ENCODE data around the gene CYB561A3. TPM values are rescaled to one million over a fixed set of nuclear protein-coding genes. Genes with fewer than 3 reads are reported as not detected.

CYB561A3 gene
- total RNA-seq, 1 experiment from 2014 or later: 34.9 TPM

DNA sequence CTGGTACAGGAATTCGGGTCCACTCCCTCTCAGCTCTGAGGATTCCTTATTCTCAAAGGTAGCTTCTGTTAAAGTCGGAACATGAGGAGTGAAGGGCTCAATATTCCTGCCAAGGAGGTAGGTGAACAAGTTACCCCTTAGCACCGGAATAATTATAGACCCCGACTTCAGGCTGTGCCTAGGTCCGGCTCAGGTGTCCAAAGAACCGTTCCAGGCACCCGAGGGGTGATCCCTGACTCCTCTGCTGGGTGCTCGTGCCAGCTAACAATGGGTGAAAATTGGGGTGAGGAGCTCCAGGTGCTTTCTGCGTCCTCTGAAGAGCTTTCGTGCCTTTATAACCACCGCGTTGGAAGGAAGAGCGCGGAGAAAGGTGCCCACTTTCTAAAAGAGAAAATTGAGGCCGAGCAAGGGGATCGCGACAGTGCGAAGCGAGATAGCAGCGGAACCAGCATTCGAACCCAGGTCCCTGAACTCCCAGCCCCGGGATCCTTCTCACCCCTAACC is 393 bp downstream of the CYB561A3 start:
- H3K4me1 ChIP-seq: 0 out of 2 replicates have a peak, but pooled peaks cover 3% of the 10 kb centered on the region
- DNase-seq: no peak
- peak overlapping the region; percentile 72 for H3K4me3 ChIP-seq (ENCODE audit: low read depth, low read length)
- H3K4me1 Mint-ChIP-seq (ENCODE audit: low read depth, unreplicated experiment): no peaks in the 10 kb centered on the region
- no peaks in the 10 kb centered on the region for H3K27me3 ChIP-seq (replicated peaks; ENCODE audit: control insufficient read depth, insufficient read depth, low read length)
- H3K4me3 Mint-ChIP-seq (ENCODE audit: unreplicated experiment): peak overlapping the region; percentile 87
- no peaks in the 10 kb centered on the region for H3K27me3 Mint-ChIP-seq (ENCODE audit: insufficient read depth, unreplicated experiment)
- H3K36me3 Mint-ChIP-seq (ENCODE audit: insufficient read depth, unreplicated experiment): peaks cover 45% of the 10 kb centered on the region
- peaks cover 3% of the 10 kb centered on the region; the same call in 1 of the 2 replicates for H3K36me3 ChIP-seq (ENCODE audit: control insufficient read depth, insufficient read depth, low read length)
- TSS peak; percentile 56 for BruUV-seq (replicated peaks)
- intact Hi-C loops (cut with micrococcal nuclease; ENCODE audit: unreplicated experiment): no loop called here
- CTCF ChIA-PET: interaction anchor here (0.5 to 5.2 kb wide), 7 partner anchors 20 to 68 kb away, joined by 3 to 41 read pairs (median 6); partner anchors contain the start of genes CPSF7, SDHAF2 and TMEM216
- POLR2A ChIA-PET: interaction anchor here (0.6 to 2.7 kb wide), 15 partner anchors 8 to 109 kb away, joined by 3 to 22 read pairs (median 7); partner anchors contain the start of genes CPSF7, DDB1, SDHAF2 and TKFC
- H3K27ac Mint-ChIP-seq (ENCODE audit: unreplicated experiment): peak overlapping the region; percentile 93
- no peaks in the 10 kb centered on the region for H3K9me3 ChIP-seq
- no peaks in the 10 kb centered on the region for H3K9me3 Mint-ChIP-seq (ENCODE audit: unreplicated experiment)
- TF ChIP-seq, protein P1, sequence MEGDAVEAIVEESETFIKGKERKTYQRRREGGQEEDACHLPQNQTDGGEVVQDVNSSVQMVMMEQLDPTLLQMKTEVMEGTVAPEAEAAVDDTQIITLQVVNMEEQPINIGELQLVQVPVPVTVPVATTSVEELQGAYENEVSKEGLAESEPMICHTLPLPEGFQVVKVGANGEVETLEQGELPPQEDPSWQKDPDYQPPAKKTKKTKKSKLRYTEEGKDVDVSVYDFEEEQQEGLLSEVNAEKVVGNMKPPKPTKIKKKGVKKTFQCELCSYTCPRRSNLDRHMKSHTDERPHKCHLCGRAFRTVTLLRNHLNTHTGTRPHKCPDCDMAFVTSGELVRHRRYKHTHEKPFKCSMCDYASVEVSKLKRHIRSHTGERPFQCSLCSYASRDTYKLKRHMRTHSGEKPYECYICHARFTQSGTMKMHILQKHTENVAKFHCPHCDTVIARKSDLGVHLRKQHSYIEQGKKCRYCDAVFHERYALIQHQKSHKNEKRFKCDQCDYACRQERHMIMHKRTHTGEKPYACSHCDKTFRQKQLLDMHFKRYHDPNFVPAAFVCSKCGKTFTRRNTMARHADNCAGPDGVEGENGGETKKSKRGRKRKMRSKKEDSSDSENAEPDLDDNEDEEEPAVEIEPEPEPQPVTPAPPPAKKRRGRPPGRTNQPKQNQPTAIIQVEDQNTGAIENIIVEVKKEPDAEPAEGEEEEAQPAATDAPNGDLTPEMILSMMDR (IDR thresholded peaks at IDR 0.05; ENCODE audit: insufficient read depth in 1 of 2, low read depth in 1 of 2, low read length in 1 of 2, severe bottlenecking in 1 of 2, unreplicated experiment in 1 of 2): no peak

DNA sequence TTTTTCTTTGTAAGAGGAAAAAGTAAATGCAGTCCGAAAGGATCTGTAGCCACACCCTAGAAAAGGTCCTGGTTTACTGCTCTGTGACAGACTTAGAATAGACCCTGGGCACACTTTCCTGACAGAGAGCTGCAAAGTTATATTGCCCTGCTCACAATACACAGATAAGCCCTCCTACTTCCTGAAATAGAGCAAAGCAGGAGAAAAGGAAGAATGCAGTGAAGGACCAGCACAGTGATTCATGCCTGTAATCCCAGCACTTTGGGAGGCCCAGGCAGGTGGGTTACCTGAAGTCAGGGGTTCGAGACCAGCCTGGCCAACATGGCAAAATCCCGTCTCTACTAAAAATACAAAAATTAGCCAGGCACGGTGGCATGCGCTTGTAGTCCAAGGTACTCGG is 2.2 kb downstream of the CYB561A3 start:
- no peak for DNase-seq
- POLR2A ChIA-PET: no interaction called here
- CTCF ChIA-PET: interaction anchor here (0.8 to 1.0 kb wide), 2 partner anchors 23 to 26 kb away, joined by 3 read pairs; no protein-coding TSS in a partner anchor
- Mint-ChIP-seq H3K4me3 (ENCODE audit: unreplicated experiment) (peak overlapping the region; percentile 48), H3K4me1 (ENCODE audit: low read depth, unreplicated experiment) (no peaks in the 10 kb centered on the region), H3K27ac (ENCODE audit: unreplicated experiment) (no peak overlapping the region), H3K36me3 (ENCODE audit: insufficient read depth, unreplicated experiment) (peaks cover 27% of the 10 kb centered on the region), H3K9me3 (ENCODE audit: unreplicated experiment) (no peaks in the 10 kb centered on the region), H3K27me3 (ENCODE audit: insufficient read depth, unreplicated experiment) (no peaks in the 10 kb centered on the region)
- Histone ChIP-seq H3K27me3 (replicated peaks; ENCODE audit: control insufficient read depth, insufficient read depth, low read length) (no peaks in the 10 kb centered on the region), H3K36me3 (ENCODE audit: control insufficient read depth, insufficient read depth, low read length) (no peaks in the 10 kb centered on the region), H3K9me3 (no peaks in the 10 kb centered on the region), H3K4me1 (0 out of 2 replicates have a peak, but pooled peaks cover 3% of the 10 kb centered on the region), H3K4me3 (ENCODE audit: low read depth, low read length) (no peak overlapping the region)
- TF ChIP-seq, protein P1 (IDR thresholded peaks at IDR 0.05; ENCODE audit: insufficient read depth in 1 of 2, low read depth in 1 of 2, low read length in 1 of 2, severe bottlenecking in 1 of 2, unreplicated experiment in 1 of 2): no peak
- BruUV-seq (replicated peaks): no TSS peak
- intact Hi-C loops (cut with micrococcal nuclease; ENCODE audit: unreplicated experiment): no loop called here

DNA sequence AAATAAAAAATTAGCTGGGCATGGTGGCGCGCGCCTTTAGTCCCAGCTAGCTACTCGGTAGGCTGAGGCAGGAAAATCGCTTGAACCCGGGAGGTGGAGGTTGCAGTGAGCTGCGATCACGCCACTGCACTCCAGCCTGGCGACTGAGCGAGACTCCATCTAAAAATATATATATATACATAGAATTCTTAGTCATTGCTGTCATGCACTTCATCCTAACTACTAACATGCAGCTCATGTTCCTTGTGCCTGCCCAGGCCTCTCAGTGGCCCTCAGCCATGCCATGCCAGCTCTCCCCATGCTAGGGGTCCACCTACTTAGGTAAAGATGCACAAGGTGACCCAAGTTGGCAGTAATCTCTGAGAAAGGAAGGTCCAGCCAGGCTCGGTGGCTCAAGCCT is 3.1 kb downstream of the CYB561A3 start:
- DNase-seq: no peak
- Mint-ChIP-seq H3K4me1 (ENCODE audit: low read depth, unreplicated experiment) (no peaks in the 10 kb centered on the region), H3K27ac (ENCODE audit: unreplicated experiment) (no peak overlapping the region), H3K9me3 (ENCODE audit: unreplicated experiment) (no peaks in the 10 kb centered on the region), H3K4me3 (ENCODE audit: unreplicated experiment) (no peak overlapping the region), H3K36me3 (ENCODE audit: insufficient read depth, unreplicated experiment) (peaks cover 21% of the 10 kb centered on the region), H3K27me3 (ENCODE audit: insufficient read depth, unreplicated experiment) (no peaks in the 10 kb centered on the region)
- Histone ChIP-seq H3K27me3 (replicated peaks; ENCODE audit: control insufficient read depth, insufficient read depth, low read length) (no peaks in the 10 kb centered on the region), H3K9me3 (no peaks in the 10 kb centered on the region), H3K36me3 (ENCODE audit: control insufficient read depth, insufficient read depth, low read length) (no peaks in the 10 kb centered on the region), H3K4me1 (0 out of 2 replicates have a peak, but pooled peaks cover 3% of the 10 kb centered on the region), H3K4me3 (ENCODE audit: low read depth, low read length) (no peak overlapping the region)
- no TSS peak for BruUV-seq (replicated peaks)
- ChIA-PET CTCF (interaction anchor here (1.0 kb wide), 1 partner anchor 27 kb away, joined by 3 read pairs; no protein-coding TSS in a partner anchor), POLR2A (no interaction called here)
- TF ChIP-seq, protein P1 (IDR thresholded peaks at IDR 0.05; ENCODE audit: insufficient read depth in 1 of 2, low read depth in 1 of 2, low read length in 1 of 2, severe bottlenecking in 1 of 2, unreplicated experiment in 1 of 2): no peak
- intact Hi-C loops (cut with micrococcal nuclease; ENCODE audit: unreplicated experiment): no loop called here
